HFF-Myc (cell line): Measurements from ENCODE around the gene RHBDL1.
A peak's percentile ranks its signal among the peaks of the same experiment; 100 is the strongest.

Experiments used
- DNase-seq: peaks from one replicate; pipeline ENCODE4 v3.0.0-alpha.2; 2011; ENCODE audit warnings: low read depth; ENCODE audit errors: extremely low read depth
- H3K4me3 ChIP-seq: replicated peaks from 2 replicates; pipeline ENCODE4 v1.5.1; 2011; ENCODE audit warnings: low read depth, mild to moderate bottlenecking, control low read depth, low read length
- TF ChIP-seq, protein P1 (sequence below): IDR thresholded peaks from 2 replicates; pipeline ENCODE4 v1.5.1; 2012; ENCODE audit warnings: mild to moderate bottlenecking, low read depth, low read length, control low read depth; ENCODE audit errors: missing control alignments

Gene RHBDL1

DNA sequence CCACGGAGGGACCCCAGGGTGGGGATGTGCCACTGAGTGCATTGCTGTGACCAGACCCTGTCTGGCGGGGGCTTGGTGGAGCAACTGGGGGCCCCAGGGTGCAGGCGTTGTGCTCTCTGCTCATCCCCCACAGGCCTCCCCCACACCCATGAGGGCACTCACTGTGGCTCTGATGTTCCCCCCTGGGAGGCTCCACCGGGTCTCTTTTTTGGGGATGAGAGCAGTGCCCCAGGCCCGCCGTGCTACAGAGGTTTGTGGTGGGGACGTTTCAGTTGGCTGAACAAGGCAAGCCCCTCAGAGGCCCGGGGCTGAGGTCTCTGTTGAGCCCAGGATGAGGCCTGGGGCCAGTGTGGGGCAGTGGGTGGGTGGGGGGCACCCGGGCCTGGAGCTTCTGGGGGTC is 48.2 kb downstream of the RHBDL1 start:
- H3K4me3 ChIP-seq: no peak overlapping the region
- no peak for DNase-seq
- TF ChIP-seq, protein P1, sequence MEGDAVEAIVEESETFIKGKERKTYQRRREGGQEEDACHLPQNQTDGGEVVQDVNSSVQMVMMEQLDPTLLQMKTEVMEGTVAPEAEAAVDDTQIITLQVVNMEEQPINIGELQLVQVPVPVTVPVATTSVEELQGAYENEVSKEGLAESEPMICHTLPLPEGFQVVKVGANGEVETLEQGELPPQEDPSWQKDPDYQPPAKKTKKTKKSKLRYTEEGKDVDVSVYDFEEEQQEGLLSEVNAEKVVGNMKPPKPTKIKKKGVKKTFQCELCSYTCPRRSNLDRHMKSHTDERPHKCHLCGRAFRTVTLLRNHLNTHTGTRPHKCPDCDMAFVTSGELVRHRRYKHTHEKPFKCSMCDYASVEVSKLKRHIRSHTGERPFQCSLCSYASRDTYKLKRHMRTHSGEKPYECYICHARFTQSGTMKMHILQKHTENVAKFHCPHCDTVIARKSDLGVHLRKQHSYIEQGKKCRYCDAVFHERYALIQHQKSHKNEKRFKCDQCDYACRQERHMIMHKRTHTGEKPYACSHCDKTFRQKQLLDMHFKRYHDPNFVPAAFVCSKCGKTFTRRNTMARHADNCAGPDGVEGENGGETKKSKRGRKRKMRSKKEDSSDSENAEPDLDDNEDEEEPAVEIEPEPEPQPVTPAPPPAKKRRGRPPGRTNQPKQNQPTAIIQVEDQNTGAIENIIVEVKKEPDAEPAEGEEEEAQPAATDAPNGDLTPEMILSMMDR: no peak

DNA sequence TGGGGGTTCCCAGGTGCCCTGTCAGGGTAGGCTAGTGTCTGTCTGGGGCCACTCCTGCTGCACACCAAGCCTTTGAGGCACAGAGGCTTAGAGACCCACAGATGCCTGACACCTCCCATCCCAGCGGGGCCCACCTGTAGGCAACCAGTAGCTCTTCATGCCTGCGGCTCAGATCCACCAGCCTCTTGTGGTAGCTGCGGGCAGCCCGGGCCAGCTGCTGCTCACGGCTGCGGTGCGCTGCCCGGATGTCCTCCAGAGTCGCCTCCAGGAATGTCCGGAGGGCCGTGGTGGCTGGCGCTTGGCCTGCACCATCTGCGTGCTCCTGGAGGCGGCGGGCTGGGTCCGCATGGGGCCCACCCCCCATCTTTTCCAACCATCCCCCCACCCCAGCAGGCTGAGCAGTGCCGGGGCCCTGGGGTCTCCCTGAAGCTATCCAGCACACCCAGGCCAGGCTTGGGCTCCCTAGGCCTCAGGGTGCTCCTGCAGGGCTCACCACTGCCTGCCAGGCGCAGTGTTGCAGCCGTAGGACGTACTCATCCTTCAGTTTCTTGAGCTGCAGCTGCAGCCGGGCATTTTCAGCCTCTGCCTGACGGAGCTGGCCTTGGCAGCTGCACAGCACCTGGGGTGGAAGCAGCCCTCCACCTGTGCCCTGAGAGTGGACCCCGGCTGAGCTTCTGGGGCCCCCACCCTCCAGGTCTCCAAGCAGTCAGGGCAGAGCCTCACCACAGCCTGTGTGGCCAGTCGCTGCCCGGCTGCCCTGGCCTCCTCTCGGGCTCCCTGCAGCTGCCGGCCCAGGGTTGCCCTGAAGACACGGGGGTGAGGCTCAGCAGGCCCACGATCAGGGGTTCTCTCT is 48.9 kb downstream of the RHBDL1 start:
- no peak overlapping the region for H3K4me3 ChIP-seq
- TF ChIP-seq, protein P1: no peak
- DNase-seq: no peak

DNA sequence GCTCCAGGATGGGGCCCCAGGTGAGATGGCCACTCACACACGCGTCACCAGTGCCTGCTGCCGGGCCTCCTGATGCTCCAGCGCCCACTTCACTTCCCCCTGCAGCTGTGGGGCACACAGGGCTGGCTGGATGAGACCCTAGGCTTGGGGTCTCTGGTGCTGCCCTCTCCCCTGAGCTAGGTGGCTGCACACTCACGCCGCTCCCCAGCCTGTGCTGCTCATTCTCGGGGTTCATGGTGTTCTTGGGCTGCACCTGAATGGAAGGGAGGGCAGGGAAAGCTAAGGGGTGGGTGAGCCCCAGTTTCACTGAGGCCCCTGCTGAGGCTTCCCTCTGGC is 49.5 kb downstream of the RHBDL1 start:
- DNase-seq: no peak
- TF ChIP-seq, protein P1: no peak
- H3K4me3 ChIP-seq: no peak overlapping the region

DNA sequence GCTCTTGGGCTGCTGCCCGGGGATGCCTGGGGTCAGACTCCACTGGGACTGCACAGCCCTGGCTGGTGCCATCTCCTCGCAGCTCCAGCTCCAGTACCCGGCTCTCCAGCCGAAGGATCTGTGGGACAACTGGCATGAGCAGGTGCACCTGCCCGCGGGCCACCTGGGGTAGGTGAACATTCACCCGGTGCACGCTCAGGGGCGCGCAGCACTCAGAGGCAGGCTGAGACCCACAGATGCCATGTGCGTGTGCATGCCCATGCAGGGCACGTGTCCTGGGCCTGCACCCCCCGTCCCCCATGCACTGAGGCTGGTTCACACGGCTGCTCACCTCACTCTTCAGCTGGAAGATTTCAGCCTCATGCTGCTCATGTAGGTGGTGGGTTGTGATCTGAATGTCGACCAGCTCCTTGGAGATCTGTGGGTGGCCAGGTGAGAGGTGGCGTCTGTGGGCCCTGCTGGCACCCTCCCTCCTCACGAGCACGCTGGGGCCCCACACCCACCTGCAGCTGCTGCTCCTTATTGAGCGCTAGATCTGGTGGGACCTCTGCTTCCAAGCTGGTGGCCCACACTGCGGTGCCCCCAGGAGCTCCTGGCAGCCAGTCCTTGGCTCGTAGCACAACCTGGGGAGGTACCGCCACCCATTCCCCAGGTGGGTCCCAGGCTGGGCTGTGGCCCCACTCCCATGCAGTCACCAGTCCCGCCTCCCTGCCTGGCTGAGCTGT is 50.2 kb downstream of the RHBDL1 start:
- TF ChIP-seq, protein P1: no peak
- H3K4me3 ChIP-seq: no peak overlapping the region
- DNase-seq: no peak

DNA sequence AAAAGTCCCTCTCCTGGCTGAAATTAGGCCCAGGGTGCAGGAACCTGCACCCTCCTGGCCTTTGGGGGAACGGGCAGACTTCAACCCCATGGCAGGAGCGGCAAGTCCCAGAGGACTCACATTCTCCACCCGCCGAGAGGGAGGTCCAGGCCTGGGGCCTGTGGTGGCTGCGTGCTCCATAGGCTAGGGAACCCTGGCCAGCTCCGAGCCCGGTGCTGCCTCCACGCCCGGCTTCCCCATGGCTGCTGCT is 50.6 kb downstream of the RHBDL1 start:
- 0 out of 2 replicates have a peak overlapping the region, but pooled peaks have one; percentile 31 for H3K4me3 ChIP-seq
- DNase-seq: no peak
- TF ChIP-seq, protein P1: no peak

DNA sequence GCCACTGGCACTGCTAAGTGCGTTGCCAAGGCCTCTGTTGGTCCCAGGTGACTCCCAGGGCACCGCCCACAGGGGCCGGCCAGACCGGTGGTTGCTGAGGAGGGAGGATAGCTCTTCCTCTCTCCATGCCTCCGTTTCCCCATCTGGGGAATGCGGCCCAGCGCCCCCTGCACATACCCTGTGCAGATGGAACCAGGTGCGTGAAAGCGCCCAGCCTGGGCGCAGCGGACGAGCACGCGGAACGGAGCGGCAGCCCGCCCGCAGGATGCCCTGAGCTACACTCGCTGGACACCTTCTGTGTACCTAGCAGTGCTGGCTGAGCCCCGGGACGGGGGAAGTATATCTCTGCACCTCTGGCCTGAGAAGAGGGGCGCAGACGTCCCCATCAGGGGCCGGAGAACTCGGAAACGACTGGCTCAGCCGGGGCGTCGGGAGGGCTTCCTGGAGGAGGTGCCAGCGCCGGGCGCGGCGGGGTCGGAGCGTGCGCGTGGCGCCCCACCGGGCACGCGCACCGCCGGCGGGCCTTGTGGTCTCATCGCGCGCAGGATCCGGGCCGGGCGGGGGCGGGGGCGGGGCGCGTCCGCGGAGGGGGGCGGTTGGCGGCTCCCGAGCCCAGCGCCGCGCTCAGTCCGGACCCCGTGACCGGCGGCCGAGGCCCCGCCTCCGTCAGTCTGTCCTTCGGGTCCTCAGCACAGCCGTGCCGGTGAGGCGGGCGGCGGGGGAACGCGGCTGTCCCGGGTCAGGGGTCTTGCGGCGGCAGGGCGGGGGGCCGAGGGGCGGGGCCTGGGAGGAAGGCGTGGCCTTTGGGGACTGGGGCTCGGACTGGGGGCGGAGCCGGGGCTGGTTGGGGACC is 51.2 kb downstream of the RHBDL1 start, which contains the start of the genes CCDC78 and HAGHL:
Gene CCDC78, minus strand, starts transcription at position 6 of the 853 bp plus-strand sequence. CDS start 76 bp downstream, outside the sequence.
Gene HAGHL, plus strand, starts transcription at position 669 of the 853 bp plus-strand sequence. CDS start 404 bp downstream, outside the sequence.
- no peak for DNase-seq
- TF ChIP-seq, protein P1: no peak
- H3K4me3 ChIP-seq: peak within 1 kb of the TSS; percentile 88
